GM21723 (cell line): ENCODE data around the gene CCDC188.

ENCODE experiments used
- ATAC-seq: cut with Tn5 transposase; IDR thresholded peaks from one replicate; pipeline ENCODE4 v1.9.1; 2021; ENCODE audit warnings: mild to moderate bottlenecking, moderate library complexity; ENCODE audit not compliant: unreplicated experiment

Gene CCDC188

DNA sequence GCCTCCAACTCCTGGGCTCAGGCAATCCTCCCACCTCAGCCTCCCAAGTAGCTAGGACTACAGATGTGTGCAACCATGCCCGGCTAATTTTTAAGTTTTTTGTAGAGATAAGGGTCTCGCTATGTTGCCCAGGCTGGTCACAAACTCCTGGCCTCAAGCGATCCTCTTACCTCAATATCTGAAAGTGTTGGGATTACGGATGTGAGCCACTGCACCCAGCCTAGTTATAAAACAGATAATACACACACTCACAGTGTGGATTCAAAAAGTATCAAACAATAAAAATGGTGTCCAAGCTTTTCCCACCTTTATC is 377 bp upstream of the CCDC188 start:
- no peak for ATAC-seq

DNA sequence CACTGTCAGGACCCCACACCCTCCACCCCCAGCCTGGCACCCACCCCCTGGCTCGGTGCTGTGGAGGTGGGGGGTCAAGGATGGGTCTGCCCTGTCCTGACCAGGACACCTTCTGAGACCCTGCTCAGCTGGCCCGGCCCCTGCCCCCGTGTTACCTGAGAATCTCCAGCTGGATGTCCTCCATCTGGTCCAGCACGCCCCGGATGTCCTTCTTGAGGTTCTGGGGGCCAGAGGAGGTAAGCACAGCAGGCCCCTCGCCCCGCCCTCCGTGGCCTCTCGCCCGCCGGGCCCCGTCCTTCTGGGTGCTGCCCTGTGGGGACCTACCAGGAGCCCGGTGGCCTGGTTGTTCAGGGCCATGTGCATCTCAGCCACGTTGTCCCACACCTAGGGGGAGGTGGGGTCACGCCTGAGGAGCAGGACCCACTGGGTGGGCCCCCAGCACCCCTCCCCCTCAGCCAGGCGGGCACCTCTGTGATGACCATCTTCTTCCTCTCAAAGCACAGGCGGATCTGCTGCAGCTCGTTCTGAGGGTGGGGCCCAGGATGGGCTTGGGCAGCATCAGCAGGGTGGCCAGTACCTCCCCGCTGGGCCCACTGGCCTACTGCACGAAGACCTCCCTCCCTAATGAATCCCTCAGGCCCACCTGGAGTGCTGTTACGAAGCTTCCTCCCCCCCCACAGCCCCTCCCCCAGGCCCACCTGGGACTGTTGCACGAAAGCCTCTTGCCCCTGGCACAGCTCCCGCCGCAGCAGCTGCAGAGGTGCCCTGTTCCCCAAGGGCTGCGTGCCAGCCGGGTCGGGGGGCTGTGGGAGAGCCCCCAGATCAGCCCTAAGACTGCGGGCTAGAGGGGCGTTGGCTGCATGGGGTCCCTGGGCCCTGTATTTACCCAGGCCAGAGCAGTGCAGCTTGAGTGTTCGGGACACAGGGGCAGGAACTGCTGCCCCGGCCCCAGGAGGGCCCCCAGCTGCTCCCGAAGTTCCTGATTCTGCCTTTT is 1.3 kb downstream of the CCDC188 start:
- ATAC-seq: no peak

DNA sequence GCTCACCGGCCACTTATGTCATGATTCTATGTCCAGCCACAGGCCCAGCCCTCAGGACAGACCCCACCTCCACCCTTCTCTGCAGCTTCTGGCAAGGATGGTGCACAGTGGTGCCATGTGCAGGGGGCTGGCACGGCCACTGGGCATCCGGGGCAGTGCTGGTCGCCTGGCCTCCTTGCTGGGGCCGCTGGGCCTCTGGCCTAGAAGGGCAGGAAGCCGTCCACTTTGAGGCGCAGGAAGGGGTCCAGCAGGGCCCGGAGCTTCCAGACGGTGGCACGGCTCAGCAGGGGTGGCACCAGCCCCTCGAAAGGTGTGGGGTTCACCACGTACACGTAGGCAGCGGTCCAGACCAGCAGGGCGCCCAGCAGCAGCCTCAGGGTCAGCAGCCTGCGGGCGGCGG is 2.4 kb downstream of the CCDC188 start:
- ATAC-seq: no peak

DNA sequence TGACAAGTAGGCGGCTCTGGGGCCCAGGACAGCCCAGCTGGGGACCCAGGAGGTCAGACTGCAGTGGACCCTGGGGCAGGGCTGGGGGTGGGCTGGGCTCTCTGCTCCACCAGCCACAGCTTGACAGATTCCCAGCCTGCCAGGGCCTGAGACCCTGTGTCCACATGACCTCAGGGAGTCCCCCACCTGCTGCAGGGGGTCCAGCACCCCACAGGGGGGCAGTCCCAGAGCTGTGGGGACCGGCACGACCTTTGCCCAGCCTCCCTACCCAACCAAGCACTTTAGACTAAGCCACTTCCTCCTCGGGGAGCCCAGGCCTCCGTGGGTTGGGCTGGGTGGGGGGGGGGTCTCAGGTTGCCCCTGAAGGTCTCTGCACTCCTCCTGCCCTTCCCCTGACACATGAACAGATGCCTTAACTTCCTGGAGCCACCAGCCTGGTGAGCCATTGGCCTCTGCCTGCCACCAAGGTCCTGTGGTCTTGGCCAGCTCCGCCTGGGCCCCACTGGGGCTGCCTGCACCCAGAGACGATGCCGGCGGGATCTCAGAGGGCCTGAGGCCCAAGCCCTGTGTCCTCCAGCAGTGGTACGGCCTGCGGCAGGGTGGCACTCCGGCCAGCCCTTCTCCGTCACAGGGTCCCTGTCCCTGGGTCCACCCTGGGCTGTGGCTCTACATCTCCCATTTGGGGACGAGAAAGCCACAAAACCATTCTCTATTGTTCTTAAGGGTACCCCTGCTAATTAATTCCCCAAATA is 3.4 kb downstream of the CCDC188 start:
- no peak for ATAC-seq

DNA sequence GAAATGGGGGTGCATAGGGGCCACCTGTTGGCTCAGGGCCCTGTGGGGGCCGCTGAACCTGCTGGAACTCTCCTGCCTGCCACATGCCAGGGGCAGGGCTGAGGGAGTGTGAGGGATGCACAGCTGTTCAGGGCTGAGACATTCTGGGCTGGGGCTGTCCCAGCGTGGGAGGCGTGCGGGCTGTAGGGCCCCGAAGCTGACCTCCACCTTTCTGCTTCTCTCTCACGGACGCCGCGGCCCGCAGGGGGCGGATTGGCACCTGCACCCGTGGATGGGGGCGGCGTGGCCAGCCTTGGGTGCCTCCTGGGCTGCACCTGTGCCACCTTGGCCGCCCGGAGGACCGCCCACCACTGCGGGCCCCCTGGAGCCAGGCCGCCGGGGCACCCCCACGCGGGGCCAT is 4.1 kb downstream of the CCDC188 start:
- no peak for ATAC-seq

DNA sequence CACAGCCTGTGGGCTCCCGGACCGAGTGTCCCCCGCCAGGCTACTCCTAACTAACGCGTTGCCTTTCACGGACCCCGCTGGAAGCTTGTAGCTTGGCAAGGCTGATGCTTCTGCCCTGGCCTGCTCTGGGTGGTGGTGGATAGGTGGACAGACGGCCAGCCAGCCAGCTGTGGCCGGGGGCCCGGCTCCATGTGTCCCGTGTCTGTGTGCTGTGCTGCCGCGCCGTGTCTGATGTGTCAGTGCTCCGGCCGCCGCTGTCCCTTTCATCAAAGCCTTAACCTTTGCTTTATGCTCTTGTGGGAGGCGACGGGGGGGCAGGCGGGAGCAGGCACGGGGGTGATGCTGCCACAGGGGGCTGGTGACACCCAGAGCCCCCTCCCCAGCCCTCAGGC is 5.0 kb downstream of the CCDC188 start:
- no peak for ATAC-seq

DNA sequence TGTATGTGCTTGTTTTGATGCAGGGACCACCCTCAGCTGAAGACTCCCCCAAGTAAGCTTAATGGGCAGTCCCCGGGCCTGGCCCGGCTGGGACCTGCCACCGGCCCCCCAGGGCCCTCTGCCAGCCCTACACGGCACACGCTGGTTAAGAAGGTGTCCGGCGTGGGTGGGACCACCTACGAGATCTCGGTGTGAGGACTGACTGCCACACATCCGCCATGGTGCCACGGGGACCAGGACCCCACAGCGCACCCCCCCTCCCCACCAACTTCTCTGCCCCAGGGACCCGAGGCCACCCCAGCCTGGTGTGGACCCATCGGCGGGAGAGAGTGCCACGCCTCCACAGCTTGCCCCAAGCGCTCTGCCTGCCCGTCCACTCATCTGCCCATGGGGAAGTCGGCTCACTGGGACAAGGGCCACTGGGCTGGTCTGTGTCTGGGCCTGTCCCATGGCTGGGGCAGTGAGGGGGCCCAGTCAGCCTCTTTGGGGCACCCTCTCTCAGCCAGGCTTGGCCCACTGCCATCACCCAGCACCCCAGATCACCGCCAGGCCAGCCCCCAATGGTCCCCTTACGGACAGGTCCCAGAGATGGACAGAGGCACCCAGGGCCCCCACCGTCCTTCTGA is 5.5 kb downstream of the CCDC188 start:
- no peak for ATAC-seq

DNA sequence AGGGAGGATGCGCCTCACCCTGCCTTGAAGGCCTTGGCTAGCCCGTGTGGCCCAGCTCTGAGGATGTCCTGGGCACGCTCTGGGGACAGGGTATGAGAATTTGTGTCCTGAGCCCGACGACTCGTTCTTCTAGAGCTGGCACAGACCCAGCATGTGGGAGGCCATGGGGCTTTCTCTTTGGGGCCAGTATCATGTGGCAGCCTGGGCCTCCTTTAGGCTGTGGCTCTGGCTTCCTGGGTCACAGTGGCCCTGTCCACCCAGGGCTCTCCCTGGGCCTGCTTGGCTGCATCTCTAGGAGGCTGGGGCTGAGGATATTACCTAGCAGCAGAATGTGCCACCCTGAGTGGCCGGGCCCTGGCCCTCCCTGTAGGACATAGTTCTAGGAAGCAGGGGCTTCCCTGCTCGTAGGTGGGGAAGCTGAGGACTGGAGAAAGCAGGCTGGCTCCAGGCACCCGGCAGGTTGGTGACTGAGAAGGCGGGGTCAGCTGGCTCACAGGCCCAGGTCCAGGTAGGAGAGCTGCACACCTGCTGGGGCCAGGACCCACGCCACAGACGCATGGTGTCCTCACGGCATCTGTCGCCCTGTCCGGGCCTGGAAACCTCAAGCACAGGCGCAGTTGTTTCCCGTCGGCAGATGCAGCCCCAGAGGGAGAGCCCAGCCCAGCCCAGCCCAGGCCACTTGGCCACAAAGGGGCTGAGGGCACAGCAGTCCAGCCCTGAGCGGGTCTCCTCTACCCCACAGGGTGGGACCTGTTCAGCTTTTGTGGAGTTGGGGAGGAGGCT is 6.8 kb downstream of the CCDC188 start:
- ATAC-seq: no peak

DNA sequence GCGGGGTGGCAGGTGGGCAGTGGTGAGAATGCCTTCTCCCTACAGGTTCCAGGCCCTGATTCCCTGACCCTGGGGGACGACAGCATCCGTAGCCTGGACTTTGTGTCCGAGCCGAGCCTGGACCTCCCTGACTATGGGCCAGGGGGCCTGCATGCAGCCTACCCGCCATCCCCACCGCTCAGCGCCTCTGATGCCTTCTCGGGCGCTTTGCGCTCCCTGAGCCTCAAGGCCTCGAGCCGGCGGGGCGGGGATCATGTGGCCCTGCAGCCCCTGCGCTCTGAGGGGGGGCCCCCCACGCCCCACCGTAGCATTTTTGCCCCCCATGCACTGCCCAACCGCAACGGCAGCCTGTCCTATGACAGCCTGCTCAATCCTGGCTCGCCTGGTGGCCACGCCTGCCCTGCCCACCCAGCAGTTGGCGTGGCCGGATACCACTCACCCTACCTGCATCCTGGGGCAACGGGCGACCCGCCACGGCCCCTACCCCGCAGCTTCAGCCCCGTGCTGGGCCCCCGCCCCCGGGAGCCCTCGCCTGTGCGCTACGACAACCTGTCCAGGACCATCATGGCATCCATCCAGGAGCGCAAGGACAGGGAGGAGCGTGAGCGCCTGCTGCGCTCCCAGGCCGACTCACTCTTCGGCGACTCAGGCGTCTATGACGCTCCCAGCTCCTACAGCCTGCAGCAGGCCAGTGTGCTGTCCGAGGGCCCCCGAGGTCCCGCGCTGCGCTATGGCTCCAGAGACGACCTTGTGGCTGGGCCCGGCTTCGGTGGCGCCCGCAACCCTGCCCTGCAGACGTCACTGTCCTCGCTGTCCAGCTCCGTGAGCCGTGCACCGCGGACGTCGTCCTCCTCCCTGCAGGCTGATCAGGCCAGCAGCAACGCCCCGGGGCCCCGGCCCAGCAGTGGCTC is 7.9 kb downstream of the CCDC188 start:
- ATAC-seq: no peak

DNA sequence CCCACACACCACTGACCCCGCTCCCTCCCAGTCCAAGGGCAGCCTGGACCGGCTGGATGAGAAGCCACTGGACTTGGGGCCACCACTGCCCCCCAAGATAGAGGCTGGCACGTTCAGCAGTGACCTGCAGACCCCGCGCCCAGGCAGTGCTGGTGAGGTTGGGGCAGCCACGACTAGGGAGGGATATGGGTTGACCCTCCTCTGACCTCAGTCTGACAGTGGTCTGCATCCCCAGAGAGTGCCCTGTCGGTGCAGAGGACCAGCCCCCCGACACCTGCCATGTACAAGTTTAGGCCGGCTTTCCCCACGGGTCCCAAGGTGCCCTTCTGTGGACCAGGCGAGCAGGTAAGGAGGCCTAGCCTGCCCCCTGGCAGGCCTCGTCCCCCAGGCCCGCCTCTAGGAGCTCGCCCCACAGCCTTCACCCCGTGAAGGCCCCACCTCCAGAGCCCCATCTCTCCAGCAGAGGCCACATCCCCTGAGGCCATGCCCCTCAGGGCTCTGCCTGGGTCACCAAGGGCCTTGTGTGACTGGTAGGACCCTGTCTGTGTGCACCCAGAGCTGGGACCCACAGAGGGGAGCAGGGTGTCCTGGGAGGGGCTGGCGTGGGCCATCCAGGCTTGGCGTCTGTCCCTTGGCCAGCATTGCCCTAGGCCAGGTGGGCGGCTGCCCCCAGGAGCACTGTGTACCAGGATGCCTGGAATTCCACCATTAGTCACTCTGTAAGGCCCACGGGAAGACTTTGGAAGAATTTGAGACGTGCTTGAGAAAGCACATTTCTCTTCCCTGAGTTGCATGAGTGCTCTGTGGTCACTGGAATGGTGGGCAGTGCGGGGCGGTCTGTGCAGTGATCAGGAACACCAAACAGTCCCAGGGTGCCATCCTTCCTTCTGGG is 9.4 kb downstream of the CCDC188 start:
- no peak for ATAC-seq

DNA sequence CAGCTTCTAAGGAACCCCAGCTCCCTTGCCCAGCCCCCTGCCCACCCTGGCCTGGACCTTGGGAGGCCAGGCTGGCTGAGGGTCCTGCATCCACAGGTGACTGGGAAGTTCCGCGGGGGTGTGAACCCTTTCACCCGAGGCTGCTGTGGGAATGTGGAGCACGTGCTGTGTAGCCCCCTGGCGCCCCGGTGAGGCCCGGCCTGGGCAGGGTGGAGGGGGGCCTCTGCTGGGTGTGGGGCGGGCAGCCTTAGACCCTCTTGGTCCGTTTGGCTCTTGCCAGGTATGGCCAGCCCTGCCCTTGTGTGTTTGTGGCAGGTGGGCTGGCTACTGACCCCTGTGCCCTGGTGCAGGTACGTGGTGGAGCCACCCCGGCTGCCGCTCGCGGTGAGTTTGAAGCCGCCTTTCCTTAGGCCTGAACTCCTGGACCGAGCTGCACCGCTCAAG is 10.3 kb downstream of the CCDC188 start:
- ATAC-seq: no peak

DNA sequence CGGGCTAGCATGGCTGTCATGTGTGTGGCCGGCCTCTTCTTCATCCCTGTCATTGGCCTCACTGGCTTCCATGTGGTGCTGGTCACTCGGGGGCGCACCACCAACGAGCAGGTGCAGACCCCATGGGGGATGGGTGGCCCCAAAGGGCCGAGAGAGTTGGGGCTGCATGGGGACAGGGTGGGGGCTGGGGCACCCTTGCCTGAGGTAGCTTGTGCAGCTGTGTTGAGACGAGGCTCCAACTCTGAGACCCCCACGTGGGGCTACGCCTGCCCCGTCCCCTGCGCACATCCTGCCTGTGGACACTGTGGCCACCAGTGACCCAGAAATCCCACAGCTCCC is 10.8 kb downstream of the CCDC188 start:
- ATAC-seq: no peak

DNA sequence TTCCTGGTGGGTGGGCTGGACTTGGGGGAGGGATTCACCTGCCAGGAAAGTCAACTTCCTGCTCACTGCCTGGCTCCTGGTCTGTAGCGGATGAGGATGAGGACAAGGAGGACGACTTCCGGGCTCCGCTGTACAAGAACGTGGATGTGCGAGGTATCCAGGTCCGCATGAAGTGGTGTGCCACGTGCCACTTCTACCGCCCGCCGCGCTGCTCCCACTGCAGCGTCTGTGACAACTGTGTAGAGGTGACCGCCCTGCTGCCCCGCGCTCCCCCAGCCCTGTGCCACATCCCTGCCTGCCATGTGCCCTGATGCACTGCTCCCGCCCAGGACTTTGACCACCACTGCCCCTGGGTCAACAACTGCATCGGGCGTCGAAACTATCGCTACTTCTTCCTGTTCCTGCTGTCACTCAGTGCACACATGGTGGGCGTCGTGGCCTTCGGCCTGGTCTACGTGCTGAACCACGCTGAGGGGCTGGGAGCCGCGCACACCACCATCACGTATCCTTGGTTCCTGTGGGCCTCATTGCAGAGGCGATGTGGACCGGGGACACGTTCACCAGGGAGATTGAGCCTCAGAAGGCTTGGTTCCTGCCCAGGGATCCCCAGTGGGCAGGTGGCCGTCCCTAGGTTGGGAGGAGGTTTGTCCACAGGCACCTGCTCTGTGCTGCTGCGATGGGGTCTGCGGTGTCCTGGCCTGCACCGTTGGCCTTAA is 11.3 kb downstream of the CCDC188 start:
- no peak for ATAC-seq

DNA sequence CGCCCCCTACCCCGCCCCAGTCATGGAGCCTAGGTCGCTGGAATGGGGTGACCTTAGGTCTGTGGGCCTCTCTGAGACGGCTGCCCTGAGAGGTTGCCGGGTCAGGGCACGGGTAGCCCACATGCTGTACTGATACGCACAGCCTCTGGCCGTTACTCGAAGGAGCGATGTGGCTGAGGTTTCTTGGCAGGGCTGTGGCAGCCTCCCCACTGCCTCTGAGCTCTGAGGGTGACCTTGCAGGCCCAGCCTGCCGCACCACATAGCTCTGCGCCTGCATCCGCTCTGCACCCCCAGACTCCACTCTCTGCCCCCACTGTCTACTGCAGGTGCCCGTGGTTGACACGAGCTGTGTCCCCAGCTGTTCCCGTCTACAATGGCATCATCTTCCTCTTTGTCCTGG is 12.0 kb downstream of the CCDC188 start:
- no peak for ATAC-seq

DNA sequence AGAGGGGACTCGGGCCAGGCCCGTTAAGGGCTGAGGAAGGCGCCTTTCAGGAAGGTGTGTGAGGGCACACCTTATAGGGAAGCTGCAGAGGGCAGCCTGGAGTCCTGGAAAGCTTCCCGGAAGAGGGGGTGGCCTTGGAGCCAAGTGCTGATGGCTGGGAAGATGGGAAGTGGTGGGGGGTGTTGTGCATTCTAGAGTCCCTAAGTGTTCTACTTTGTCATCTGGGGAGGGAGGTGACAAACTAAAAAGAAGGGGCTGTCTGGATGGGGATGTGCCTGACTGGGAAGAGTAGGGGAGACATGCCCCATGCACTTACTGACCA is 12.5 kb downstream of the CCDC188 start:
- no peak for ATAC-seq

DNA sequence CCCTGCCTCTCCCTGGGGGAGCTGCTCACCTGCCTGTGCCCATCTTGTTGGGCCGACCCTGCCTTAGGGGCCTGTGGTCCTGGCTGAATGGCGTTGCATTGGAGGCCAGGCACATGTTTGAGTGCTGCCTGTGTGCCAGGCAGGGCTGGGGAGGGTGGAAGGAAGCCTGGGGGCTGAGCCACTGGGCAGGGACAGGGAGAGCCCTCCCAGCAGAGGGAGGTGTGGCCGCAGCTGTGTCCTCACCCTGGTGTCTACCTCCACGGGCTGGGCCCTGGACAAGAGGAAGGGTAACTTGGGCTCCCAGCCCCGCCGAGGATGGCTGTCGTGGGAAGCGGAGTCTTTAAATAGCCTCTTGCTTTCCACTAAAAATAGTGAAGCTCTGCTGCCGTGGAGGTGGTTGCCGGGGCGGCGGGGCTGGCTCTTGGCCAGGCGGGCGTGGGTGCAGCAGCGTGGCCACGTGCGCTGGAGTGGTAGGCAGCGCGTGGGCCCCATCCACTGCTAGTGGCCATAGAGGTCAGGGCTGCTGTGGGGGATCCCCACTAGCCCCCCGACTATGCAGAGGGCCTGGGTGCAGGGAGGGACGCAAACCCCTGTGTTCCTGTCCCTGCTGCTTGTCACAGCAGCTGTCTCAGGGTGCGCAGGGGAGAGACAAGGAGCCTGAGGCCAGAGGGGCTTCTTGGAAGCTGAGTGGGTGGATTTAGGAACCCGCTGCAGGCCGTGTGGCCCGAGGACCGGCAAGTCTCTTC is 13.0 kb downstream of the CCDC188 start:
- ATAC-seq: no peak

DNA sequence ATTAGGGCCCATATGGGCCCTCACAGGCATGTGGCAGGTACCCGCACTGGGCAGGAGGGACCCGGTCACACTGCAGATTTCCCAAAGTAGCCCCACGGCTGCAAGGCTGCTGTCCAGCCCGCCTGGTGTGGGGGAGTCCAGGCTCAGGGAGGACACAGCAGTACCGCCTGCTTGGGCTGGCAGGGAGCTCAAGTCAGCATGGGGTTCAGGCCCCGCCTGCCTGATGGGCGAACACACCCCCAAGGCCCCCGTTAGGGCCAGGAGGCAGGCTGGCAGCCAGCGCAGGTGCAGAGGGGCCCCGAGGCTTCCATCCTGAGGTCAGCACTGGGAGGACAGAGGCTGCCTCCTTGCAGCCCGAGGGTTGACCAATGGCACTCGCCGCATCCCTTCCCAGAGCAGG is 13.7 kb downstream of the CCDC188 start:
- ATAC-seq: no peak

DNA sequence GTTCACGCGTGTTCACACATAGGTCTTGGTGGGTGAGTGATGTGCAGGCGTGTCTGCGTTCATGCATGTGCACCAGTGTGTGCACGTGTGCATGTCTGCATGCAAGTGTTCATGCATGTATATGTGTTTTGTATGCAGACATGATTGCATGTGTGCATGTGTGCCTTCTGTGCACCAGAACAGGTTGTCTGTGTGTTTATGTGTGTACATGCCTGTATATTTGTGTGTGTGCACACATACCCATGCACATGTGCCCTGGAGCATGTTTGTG is 14.3 kb downstream of the CCDC188 start:
- no peak for ATAC-seq
